Measurements from ENCODE around the gene PCDH9. TPM values are rescaled to one million over a fixed set of nuclear protein-coding genes. Genes with fewer than 3 reads are reported as not detected.

The PCDH9 gene
- total and polyA plus RNA-seq, 10 of the 15 experiments (the other 5 are each of a cell fraction or from before 2014, with no cell fraction given), result 0.02 to 2.3 (median 0.05) TPM; not detected in 1

GRCh38 chr13:66506051-66506777 lies 723.9 kb downstream of the PCDH9 start (continued):
- TF ChIP-seq SUZ12 (IDR thresholded peaks at IDR 0.05; ENCODE audit: unreplicated experiment), result no peak
- TF ChIP-seq CREB1 (IDR thresholded peaks at IDR 0.05; ENCODE audit: low read depth), result no peak
- TF ChIP-seq, protein P1, sequence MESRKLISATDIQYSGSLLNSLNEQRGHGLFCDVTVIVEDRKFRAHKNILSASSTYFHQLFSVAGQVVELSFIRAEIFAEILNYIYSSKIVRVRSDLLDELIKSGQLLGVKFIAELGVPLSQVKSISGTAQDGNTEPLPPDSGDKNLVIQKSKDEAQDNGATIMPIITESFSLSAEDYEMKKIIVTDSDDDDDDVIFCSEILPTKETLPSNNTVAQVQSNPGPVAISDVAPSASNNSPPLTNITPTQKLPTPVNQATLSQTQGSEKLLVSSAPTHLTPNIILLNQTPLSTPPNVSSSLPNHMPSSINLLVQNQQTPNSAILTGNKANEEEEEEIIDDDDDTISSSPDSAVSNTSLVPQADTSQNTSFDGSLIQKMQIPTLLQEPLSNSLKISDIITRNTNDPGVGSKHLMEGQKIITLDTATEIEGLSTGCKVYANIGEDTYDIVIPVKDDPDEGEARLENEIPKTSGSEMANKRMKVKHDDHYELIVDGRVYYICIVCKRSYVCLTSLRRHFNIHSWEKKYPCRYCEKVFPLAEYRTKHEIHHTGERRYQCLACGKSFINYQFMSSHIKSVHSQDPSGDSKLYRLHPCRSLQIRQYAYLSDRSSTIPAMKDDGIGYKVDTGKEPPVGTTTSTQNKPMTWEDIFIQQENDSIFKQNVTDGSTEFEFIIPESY (IDR thresholded peaks at IDR 0.05), result no peak

DNA sequence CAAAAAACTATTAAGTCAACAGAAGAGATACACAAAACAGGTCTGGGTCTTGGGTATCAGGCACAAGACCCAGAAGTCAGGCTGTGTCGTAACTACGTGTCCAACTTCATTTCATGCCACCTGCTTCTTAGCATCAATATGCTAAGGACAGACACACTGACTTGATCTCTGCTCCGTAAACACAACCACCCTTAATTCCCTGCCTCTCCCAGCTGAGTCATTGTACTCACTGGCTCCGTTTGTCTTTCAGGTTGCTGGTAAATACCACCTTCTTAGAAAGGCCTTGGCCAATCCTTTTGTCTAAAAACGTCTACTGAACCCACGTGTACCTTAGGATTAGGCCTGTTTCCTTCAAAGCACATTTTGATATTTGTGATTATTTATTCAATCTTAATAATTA lies 726.2 kb downstream of the PCDH9 start:
- Histone ChIP-seq H3K4me1 (ENCODE audit: control insufficient read depth, insufficient read depth, low read length) (no peaks in the 10 kb centered on the region), H3K4me3 (no peak overlapping the region), H4K20me1 (ENCODE audit: control insufficient read depth, insufficient read depth) (no peaks in the 10 kb centered on the region), H3K27me3 (replicated peaks in 1 of 2; ENCODE audit: control insufficient read depth in 2 of 2, insufficient read depth in 2 of 2, low read length in 1 of 2) (no peaks in the 10 kb centered on the region), H2AFZ (ENCODE audit: control insufficient read depth, low read depth, low read length) (no peak overlapping the region), H3K79me2 (ENCODE audit: control insufficient read depth, insufficient read depth, low read length) (no peaks in the 10 kb centered on the region), H3K9ac (ENCODE audit: control insufficient read depth, insufficient read depth, low read length) (no peak overlapping the region), H3K36me3 (ENCODE audit: control insufficient read depth in 2 of 2, insufficient read depth in 2 of 2, low read length in 1 of 2) (no peaks in the 10 kb centered on the region), H3K4me2 (ENCODE audit: control insufficient read depth, insufficient read depth) (no peak overlapping the region), H3K9me3 (replicated peaks; ENCODE audit: control insufficient read depth, insufficient read depth, low read length) (no peaks in the 10 kb centered on the region), H3K27ac (ENCODE audit: control insufficient read depth, insufficient read depth) (no peak overlapping the region)
- ChIA-PET CTCF (no interaction called here), RAD21 (ENCODE audit: unreplicated experiment) (no interaction called here), POLR2A (no interaction called here), SMC1A (ENCODE audit: uncharacterized antibody, unreplicated experiment) (no interaction called here)
- no peak for DNase-seq (ENCODE audit: low read depth, low spot score)
- no peak for FAIRE-seq
- no peak for ATAC-seq
- WGBS (ENCODE audit: insufficient coverage, insufficient replicate concordance, low lambda C conversion rate, missing lambda C conversion rate), result 34% methylated on average over 6 of the region's 6 CpGs
- BruUV-seq (replicated peaks), result no TSS peak
- in situ Hi-C loops (cut with MboI) (no loop called here), intact Hi-C loops (cut with micrococcal nuclease; ENCODE audit: unreplicated experiment) (no loop called here)
- TF ChIP-seq ZZZ3 (IDR thresholded peaks at IDR 0.05; ENCODE audit: control insufficient read depth, insufficient read length, low read depth) (no peak), CHD4 (IDR thresholded peaks at IDR 0.05) (no peak), SIN3A (IDR thresholded peaks at IDR 0.05; ENCODE audit: low read depth, low read length) (no peak), NRF1 (conservative IDR thresholded peaks at IDR 0.05; ENCODE audit: low read depth, low read length) (no peak), BHLHE40 (IDR thresholded peaks at IDR 0.05; ENCODE audit: borderline replicate concordance in 1 of 2, low read depth in 2 of 2, low read length in 1 of 2) (no peak), EGR1 (IDR thresholded peaks at IDR 0.05; ENCODE audit: borderline replicate concordance in 1 of 2, low read depth in 2 of 2, low read length in 2 of 2) (no peak), SREBF1 (IDR thresholded peaks at IDR 0.05; ENCODE audit: low read length) (no peak), SUPT20H (IDR thresholded peaks at IDR 0.05; ENCODE audit: borderline replicate concordance, control insufficient read depth, low read depth, low read length) (no peak), SMARCA5 (IDR thresholded peaks at IDR 0.05) (no peak), YY1 (IDR thresholded peaks at IDR 0.05; ENCODE audit: low read depth, low read length) (no peak), SMAD1 (IDR thresholded peaks at IDR 0.05; ENCODE audit: low read depth, partially characterized antibody) (no peak), STAT3 (IDR thresholded peaks at IDR 0.05; ENCODE audit: low read depth, low read length) (no peak), TARDBP (IDR thresholded peaks at IDR 0.05; ENCODE audit: borderline replicate concordance) (no peak), HDGF (IDR thresholded peaks at IDR 0.05) (no peak), NR2C2 (IDR thresholded peaks at IDR 0.05; ENCODE audit: borderline replicate concordance, control insufficient read depth, insufficient read length, low read depth) (no peak)
- TF ChIP-seq, protein P2, sequence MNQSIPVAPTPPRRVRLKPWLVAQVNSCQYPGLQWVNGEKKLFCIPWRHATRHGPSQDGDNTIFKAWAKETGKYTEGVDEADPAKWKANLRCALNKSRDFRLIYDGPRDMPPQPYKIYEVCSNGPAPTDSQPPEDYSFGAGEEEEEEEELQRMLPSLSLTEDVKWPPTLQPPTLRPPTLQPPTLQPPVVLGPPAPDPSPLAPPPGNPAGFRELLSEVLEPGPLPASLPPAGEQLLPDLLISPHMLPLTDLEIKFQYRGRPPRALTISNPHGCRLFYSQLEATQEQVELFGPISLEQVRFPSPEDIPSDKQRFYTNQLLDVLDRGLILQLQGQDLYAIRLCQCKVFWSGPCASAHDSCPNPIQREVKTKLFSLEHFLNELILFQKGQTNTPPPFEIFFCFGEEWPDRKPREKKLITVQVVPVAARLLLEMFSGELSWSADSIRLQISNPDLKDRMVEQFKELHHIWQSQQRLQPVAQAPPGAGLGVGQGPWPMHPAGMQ (IDR thresholded peaks at IDR 0.05; ENCODE audit: borderline replicate concordance), result no peak
